ENCODE measurements around the gene TTYH1. TPM values are rescaled to one million over a fixed set of nuclear protein-coding genes. Genes with fewer than 3 reads are reported as not detected.

Gene TTYH1
- total and polyA plus RNA-seq, 2 of the 8 experiments (the other 6 are each of a cell fraction or from before 2014, with no cell fraction given), result 26.7 to 46.5 TPM

DNA sequence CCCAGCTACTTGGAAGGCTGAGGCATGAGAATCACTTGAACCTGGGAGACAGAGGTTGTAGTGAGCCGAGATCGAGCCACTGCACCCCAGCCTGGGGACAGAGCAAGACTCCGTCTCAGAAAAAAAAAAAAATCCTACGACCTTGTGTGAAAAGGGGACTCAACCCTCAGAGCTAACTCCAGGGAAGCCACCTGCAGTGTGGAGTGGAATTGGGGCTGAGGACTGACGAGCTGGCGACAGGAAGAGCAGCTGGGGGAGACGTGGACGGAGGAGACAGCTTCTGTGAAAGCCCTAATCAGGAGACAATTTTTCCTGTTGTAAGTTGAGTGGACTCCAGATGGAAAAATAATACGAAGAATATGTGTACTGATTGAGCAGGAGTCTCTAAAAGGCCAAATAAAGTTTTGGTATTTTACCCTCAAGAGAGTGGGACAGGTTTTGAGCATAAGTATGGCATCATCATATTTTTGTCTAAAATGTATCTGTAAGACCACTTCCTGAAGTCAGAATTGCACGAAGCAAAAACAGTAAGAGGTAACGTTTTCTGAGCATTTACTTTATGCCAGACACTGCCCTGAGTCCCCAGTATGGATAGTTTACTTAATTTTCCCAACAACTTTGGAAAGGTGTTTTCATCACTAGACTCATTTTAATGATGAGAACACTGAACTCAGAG, 38.5 kb upstream of the TTYH1 start:
- no peak for FAIRE-seq
- Histone ChIP-seq H3K4me3 (ENCODE audit: extremely low read depth in 1 of 4, insufficient read depth in 2 of 4, low read depth in 3 of 4, low read length in 4 of 4) (no peak overlapping the region), H3K14ac (ENCODE audit: insufficient read length) (no peak overlapping the region)
- TF ChIP-seq BCL11A (IDR thresholded peaks at IDR 0.05; ENCODE audit: low read depth in 2 of 2, low read length in 2 of 2) (no peak), RAD21 (IDR thresholded peaks at IDR 0.05 in 1 of 2, conservative IDR thresholded peaks at IDR 0.05 in 1 of 2; ENCODE audit: low read depth in 2 of 2, low read length in 2 of 2) (no peak), CEBPB (IDR thresholded peaks at IDR 0.05; ENCODE audit: low read depth, low read length) (no peak), SRF (IDR thresholded peaks at IDR 0.05; ENCODE audit: low read depth, low read length) (no peak), SIRT6 (IDR thresholded peaks at IDR 0.05; ENCODE audit: low read length) (no peak), EGR1 (IDR thresholded peaks at IDR 0.05; ENCODE audit: borderline replicate concordance, low read depth, low read length) (no peak), TBP (IDR thresholded peaks at IDR 0.05; ENCODE audit: low read depth, low read length) (no peak), JUND (IDR thresholded peaks at IDR 0.05; ENCODE audit: low read length) (no peak), RNF2 (IDR thresholded peaks at IDR 0.05; ENCODE audit: borderline replicate concordance, low read depth, low read length, missing control alignments, poor library complexity, severe bottlenecking) (no peak), NRF1 (IDR thresholded peaks at IDR 0.05; ENCODE audit: low read depth, low read length) (no peak), SIN3A (conservative IDR thresholded peaks at IDR 0.05 in 1 of 2, IDR thresholded peaks at IDR 0.05 in 1 of 2; ENCODE audit: low read depth in 1 of 2, low read length in 2 of 2) (no peak), TAF1 (IDR thresholded peaks at IDR 0.05; ENCODE audit: low read depth, low read length) (no peak), POU5F1 (IDR thresholded peaks at IDR 0.05; ENCODE audit: low read depth, low read length) (no peak)

More for the DNA sequence above, 38.5 kb upstream of the TTYH1 start:
- Histone ChIP-seq H4K91ac (replicated peaks; ENCODE audit: insufficient read length, low read length) (no peak overlapping the region), H3K9me3 (ENCODE audit: insufficient read depth in 2 of 2, low read depth in 1 of 2, low read length in 1 of 2) (no peaks in the 10 kb centered on the region; a peak in 1 of 4 replicates), H2AK5ac (ENCODE audit: low read depth, low read length) (no peak overlapping the region), H2BK120ac (replicated peaks; ENCODE audit: low read depth, low read length) (no peak overlapping the region), H2AFZ (ENCODE audit: low read length) (no peak overlapping the region), H2BK15ac (ENCODE audit: low read length) (no peak overlapping the region), H4K8ac (ENCODE audit: extremely low read depth, insufficient read depth, low read length) (no peak overlapping the region), H3K36me3 (ENCODE audit: control insufficient read depth in 2 of 4, insufficient read depth in 4 of 4, low read length in 3 of 4) (no peaks in the 10 kb centered on the region), H4K5ac (ENCODE audit: insufficient read length, low read depth, low read length) (no peak overlapping the region), H3K27ac (ENCODE audit: low read depth, low read length) (no peak overlapping the region), H4K20me1 (replicated peaks in 1 of 2; ENCODE audit: control insufficient read depth in 1 of 2, insufficient read depth in 2 of 2, low read length in 2 of 2) (no peaks in the 10 kb centered on the region), H3K18ac (ENCODE audit: extremely low read depth, low read length) (no peak overlapping the region), H3K4me1 (replicated peaks in 1 of 4; ENCODE audit: control insufficient read depth in 3 of 4, insufficient read depth in 4 of 4, low read length in 3 of 4) (no peaks in the 10 kb centered on the region), H3K56ac (replicated peaks; ENCODE audit: insufficient read length, low read depth, low read length) (no peak overlapping the region), H3K4me2 (ENCODE audit: insufficient read depth in 1 of 2, low read depth in 2 of 2, low read length in 2 of 2) (no peak overlapping the region), H3K23me2 (ENCODE audit: low read depth, low read length) (no peaks in the 10 kb centered on the region), H3K4ac (replicated peaks; ENCODE audit: insufficient read length, low read depth, low read length) (no peak overlapping the region), H3K27me3 (replicated peaks in 1 of 4; ENCODE audit: control insufficient read depth in 3 of 4, extremely low read depth in 1 of 4, insufficient read depth in 3 of 4, low read length in 3 of 4) (no peaks in the 10 kb centered on the region; a peak in 2 of 7 replicates), H3K79me1 (ENCODE audit: low read depth, low read length) (no peaks in the 10 kb centered on the region), H3K23ac (ENCODE audit: insufficient read length) (no peak overlapping the region), H2BK12ac (ENCODE audit: low read depth, low read length) (no peak overlapping the region), H2BK20ac (ENCODE audit: low read length) (no peak overlapping the region), H3K79me2 (ENCODE audit: control insufficient read depth in 1 of 2, insufficient read depth in 2 of 2, low read length in 2 of 2) (no peaks in the 10 kb centered on the region), H3K9ac (replicated peaks in 1 of 4; ENCODE audit: extremely low read depth in 1 of 4, low read depth in 3 of 4, low read length in 3 of 4) (no peak overlapping the region), H2BK5ac (ENCODE audit: low read depth, low read length) (no peak overlapping the region)
- no peak for DNase-seq (ENCODE audit: low read depth in 1 of 2, low spot score in 2 of 2)
- ChIA-PET POLR2A (ENCODE audit: partially characterized antibody) (no interaction called here), CTCF (ENCODE audit: partially characterized antibody) (interaction anchor here (0.6 to 1.7 kb wide), 5 partner anchors 15 to 1788 kb away, joined by 3 to 7 read pairs (median 3); no protein-coding TSS in a partner anchor)
- WGBS, 2 experiments (ENCODE audit: extremely low coverage in 1 of 2, insufficient coverage in 1 of 2, insufficient read length in 1 of 2, insufficient replicate concordance in 2 of 2, low coverage in 1 of 2, low lambda C conversion rate in 2 of 2, missing lambda C conversion rate in 1 of 2), result 83% methylated on average over 9 of the region's 11 CpGs; no CpG with 5 or more reads in 1 of the 2 experiments

All from H1 (cell line).